ACC112 (cell line): ENCODE measurements around the gene UGT1A4.

ENCODE experiments used
- H2AFZ ChIP-seq: fragments of 200-600 bp; sonication (generic); one replicate; pipeline ENCODE4 v1.6.0; 2017; ENCODE audit warnings: antibody characterized with exemption, low read length; ENCODE audit not compliant: unreplicated experiment
- H3K27ac ChIP-seq: fragments of 200-600 bp; sonication (generic); 2 replicates; pipeline ENCODE4 v1.5.1; 2014; ENCODE audit warnings: low read depth, mild to moderate bottlenecking, antibody characterized with exemption, low read length, moderate library complexity
- H3K27me3 ChIP-seq: fragments of 200-600 bp; sonication (generic); 2 replicates; pipeline ENCODE4 v1.6.1; 2014; ENCODE audit warnings: mild to moderate bottlenecking, antibody characterized with exemption, low read length, moderate library complexity, mixed read lengths; ENCODE audit not compliant: insufficient read depth
- H3K36me3 ChIP-seq: fragments of 200-600 bp; sonication (generic); 2 replicates; pipeline ENCODE4 v1.6.1; 2016; ENCODE audit warnings: mild to moderate bottlenecking, antibody characterized with exemption, low read length, moderate library complexity, mixed read lengths; ENCODE audit not compliant: insufficient read depth
- H3K4me1 ChIP-seq: fragments of 200-600 bp; sonication (generic); one replicate; pipeline ENCODE4 v1.6.1; 2016; ENCODE audit warnings: low read length, mixed read lengths; ENCODE audit not compliant: insufficient read depth, unreplicated experiment, control insufficient read depth
- H3K4me3 ChIP-seq: fragments of 200-600 bp; sonication (generic); 2 replicates; pipeline ENCODE4 v1.5.1; 2014; ENCODE audit warnings: mild to moderate bottlenecking, low read depth, low read length
- H3K79me2 ChIP-seq: fragments of 200-600 bp; sonication (generic); one replicate; pipeline ENCODE4 v1.6.0; 2016; ENCODE audit warnings: low read length; ENCODE audit not compliant: control insufficient read depth, unreplicated experiment, insufficient read depth

Gene UGT1A4

DNA sequence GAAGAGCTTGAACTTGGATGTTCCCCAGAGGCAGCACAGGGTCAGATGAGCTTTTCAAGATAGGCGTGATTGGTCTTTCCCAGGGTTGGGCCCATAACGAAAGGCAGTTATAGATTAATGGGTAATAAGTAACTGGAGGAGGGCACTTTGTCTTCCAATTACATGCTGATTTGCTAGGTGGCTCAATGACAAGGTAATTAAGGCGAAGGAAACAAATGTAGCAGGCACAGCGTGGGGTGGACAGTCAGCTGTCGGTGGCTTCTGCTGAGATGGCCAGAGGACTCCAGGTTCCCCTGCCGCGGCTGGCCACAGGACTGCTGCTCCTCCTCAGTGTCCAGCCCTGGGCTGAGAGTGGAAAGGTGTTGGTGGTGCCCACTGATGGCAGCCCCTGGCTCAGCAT lies at the start of gene UGT1A4:
UGT1A4 (plus strand) TSS at position 185 of the 400 bp plus-strand sequence; CDS start at position 270, 85 bp downstream.
- Histone ChIP-seq H3K36me3 (no peaks in the 10 kb centered on the region), H3K4me3 (no peak within 1 kb of the TSS), H3K4me1 (no peaks in the 10 kb centered on the region), H3K27me3 (peaks cover 35% of the 10 kb centered on the region), H3K27ac (no peak within 1 kb of the TSS), H2AFZ (no peak within 1 kb of the TSS), H3K79me2 (no peaks in the 10 kb centered on the region)

DNA sequence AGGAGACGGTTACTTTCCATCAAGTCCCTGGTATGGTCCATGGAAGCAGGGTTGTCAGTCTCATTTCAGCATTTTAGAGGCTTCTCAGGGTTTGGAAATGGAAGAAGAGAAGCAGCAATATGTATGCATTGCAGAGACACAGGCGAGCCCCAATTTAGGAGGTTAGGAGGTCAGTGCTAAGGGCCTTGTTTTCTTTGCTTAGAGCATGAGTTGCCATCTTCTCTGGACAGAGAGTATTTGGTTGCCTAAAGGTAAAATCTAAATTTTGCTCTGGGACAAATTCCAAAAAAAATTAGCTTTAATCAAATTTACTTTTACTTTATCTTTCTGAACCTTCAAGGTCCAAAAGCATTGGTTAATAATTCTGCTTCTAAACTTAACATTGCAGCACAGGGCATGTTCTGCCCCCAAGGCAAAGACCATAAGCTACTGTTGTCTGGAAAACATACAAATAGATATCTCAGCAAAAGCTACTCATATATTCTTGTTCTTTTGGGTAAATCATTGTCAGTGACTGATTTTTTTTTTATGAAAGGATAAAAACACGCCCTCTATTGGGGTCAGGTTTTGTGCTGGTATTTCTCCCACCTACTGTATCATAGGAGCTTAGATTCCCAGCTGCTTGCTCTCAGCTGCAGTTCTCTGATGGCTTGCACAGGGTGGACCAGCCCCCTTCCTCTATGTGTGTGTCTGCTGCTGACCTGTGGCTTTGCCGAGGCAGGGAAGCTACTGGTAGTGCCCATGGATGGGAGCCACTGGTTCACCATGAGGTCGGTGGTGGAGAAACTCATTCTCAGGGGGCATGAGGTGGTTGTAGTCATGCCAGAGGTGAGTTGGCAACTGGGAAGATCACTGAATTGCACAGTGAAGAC lies 47.0 kb upstream of the UGT1A4 start, which contains the start of gene UGT1A9:
UGT1A9 (plus strand) TSS at position 609 of the 872 bp plus-strand sequence; CDS start at position 646, 37 bp downstream.
- H3K27me3 ChIP-seq, result peaks cover 41% of the 10 kb centered on the region
- H3K4me1 ChIP-seq, result no peaks in the 10 kb centered on the region
- H2AFZ ChIP-seq, result no peak within 1 kb of the TSS
- H3K27ac ChIP-seq, result no peak within 1 kb of the TSS
- no peak within 1 kb of the TSS for H3K4me3 ChIP-seq
- H3K36me3 ChIP-seq, result no peaks in the 10 kb centered on the region
- H3K79me2 ChIP-seq, result no peaks in the 10 kb centered on the region

DNA sequence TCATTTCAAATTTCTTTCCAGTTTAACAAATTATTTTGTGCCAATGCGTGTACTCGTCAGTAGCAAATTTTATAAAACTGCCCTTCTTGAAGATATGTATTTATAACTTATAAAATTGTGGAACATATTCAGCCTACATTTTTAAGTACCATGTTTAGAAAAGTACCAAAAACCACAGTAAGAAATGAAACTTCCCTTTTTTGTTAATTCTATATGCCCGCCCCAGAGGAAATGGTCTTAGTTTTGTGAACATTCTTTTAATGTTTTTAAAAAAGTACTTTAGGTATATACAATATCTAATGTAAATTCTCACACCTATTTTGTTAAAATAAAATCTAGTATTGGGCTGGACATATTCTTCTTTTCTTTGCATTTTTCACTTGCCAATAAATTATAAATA lies 45.6 kb upstream of the UGT1A4 start:
- Histone ChIP-seq H3K36me3 (no peaks in the 10 kb centered on the region), H2AFZ (no peak overlapping the region), H3K79me2 (no peaks in the 10 kb centered on the region)

DNA sequence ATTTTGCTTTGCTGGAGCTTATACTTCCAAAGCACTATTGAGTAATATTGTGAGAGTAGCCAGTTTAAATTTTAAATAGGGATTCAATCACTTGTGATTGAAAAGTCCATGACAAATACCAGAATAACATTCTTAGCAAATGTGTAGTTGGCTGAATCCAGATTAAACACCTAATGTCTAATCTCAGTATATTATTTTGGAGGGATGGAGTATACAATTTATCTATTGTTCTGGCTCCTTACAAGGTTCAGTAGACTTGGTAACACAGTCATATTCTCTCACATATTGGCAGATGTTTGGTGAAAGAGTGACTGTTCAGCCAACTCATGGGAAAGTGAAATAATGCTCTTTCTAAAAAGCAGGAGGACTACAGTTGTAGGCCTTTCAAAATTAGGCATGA lies 44.6 kb upstream of the UGT1A4 start:
- no peak overlapping the region for H3K27ac ChIP-seq
- H3K79me2 ChIP-seq, result no peaks in the 10 kb centered on the region
- no peak overlapping the region for H2AFZ ChIP-seq
- H3K27me3 ChIP-seq, result peaks cover 46% of the 10 kb centered on the region
- H3K4me3 ChIP-seq, result no peak overlapping the region
- H3K4me1 ChIP-seq, result no peaks in the 10 kb centered on the region
- H3K36me3 ChIP-seq, result no peaks in the 10 kb centered on the region

More for the DNA sequence above, 45.6 kb upstream of the UGT1A4 start:
- no peak overlapping the region for H3K27ac ChIP-seq
- no peaks in the 10 kb centered on the region for H3K4me1 ChIP-seq
- peaks cover 45% of the 10 kb centered on the region for H3K27me3 ChIP-seq
- no peak overlapping the region for H3K4me3 ChIP-seq

DNA sequence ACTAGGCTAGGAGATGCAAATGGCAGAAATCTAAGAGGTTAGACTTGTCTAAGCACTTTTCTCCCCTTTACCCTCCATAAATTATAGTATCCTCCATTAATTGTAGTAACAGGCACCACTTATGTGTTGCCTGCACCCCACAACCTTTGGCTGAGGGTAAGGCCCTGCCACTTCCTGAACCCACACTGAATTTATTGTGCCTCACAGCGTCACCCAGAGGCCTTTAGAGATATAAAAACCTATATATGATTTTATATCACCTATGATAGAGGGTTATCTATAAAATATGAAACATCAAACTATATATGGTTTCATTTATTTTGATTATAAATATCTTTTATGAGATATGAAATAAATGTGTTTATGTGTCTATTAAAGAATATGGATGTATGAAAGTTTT lies 44.2 kb upstream of the UGT1A4 start:
- Histone ChIP-seq H3K27me3 (peaks cover 46% of the 10 kb centered on the region), H3K27ac (no peak overlapping the region), H2AFZ (no peak overlapping the region), H3K4me3 (no peak overlapping the region), H3K4me1 (no peaks in the 10 kb centered on the region), H3K36me3 (no peaks in the 10 kb centered on the region), H3K79me2 (no peaks in the 10 kb centered on the region)

DNA sequence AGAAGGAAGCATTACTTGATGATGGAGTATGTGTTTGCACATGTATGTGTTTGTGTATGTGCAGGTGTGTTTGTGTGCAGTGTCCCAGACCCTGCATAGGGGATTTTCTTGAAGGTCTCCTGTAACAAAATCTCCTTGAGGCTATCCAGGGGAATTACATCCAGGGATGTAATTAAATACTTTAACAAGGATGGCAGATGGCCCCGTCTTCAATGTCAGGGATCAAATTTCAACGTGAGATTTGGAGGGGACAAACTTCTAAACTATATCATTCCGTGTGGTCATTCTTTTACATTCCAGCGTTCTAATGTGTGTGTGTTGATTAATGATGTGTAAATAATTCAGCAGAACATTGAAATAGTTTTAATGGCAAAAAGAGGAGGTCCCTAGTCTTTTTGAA lies 43.5 kb upstream of the UGT1A4 start:
- Histone ChIP-seq H3K27ac (no peak overlapping the region), H3K4me3 (no peak overlapping the region), H2AFZ (no peak overlapping the region), H3K79me2 (no peaks in the 10 kb centered on the region), H3K36me3 (no peaks in the 10 kb centered on the region), H3K4me1 (no peaks in the 10 kb centered on the region), H3K27me3 (peaks cover 44% of the 10 kb centered on the region)

DNA sequence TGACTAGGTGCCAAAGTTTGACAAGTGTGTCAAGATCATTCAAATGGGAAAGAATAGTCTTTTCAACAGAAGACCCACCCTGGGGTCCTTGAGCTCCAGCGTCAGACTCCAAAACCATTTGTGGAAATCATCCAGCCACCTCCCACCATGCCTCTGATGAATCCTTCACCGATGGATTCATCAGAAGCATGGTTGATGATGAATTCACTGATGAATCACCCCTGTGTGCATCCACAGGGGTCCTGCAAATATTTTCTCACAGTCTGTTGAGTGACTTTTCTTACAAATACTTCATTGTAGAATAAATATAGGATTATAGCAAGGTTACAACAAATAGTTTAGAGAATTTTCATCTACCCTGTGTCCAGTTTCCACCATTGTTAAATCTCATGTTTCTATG lies 42.5 kb upstream of the UGT1A4 start:
- H3K4me3 ChIP-seq, result no peak overlapping the region

DNA sequence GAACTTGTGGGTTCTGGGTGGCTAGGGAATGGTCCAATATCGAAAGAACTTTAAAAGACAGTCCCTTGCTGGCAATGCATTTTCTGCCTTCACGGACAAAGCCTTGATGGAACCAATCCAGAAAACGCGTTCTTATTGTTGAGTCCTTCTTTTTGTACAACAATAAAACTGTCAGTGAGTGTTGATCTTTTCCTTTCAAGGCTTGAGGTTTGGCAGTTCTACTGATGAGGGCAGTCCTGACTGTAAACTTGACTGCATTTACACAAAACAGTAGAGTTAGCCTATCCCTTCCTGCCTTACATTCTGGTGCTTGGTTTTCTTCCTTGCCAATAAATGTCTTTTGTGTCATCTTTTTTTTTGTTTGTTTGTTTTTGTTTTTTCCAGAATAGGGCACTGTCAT lies 39.3 kb upstream of the UGT1A4 start:
- Histone ChIP-seq H2AFZ (no peak overlapping the region), H3K79me2 (no peaks in the 10 kb centered on the region), H3K27ac (no peak overlapping the region), H3K36me3 (no peaks in the 10 kb centered on the region), H3K27me3 (peaks cover 29% of the 10 kb centered on the region), H3K4me3 (no peak overlapping the region), H3K4me1 (no peaks in the 10 kb centered on the region)

More for the DNA sequence above, 42.5 kb upstream of the UGT1A4 start:
- Histone ChIP-seq H3K27me3 (peaks cover 33% of the 10 kb centered on the region), H3K36me3 (no peaks in the 10 kb centered on the region), H3K79me2 (no peaks in the 10 kb centered on the region), H3K4me1 (no peaks in the 10 kb centered on the region), H2AFZ (no peak overlapping the region), H3K27ac (no peak overlapping the region)

DNA sequence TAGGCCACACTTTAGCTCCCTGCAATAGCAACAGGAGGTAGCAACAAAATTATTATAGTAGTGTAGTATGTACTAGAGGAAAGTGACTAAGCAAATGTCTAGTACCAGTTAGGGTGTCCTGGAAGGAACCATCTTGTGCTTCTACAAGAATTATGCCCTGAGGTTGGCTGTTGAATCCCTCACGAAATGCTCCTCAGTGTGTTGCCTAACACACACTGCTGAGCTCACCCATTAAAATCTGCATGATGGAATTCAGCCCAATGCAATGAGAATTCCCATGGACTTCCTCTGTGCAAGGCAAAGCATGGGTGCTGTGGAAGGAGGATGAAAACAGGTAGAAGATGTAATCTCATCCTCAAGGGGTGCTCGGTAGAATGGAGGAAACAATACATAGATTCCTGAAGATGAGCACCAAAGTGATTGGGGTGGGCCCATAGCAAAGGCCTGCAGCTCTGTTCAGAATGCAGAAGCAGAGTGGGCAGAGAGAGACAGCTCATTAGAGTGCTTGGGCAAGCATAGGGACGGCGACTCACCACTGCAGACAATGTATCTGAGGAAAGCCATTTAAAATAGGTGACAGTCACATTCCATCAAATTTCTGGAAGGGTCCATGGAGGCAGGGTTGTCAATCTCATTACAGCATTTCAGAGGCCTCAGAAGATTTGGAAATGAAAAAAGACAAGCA lies 38.0 kb upstream of the UGT1A4 start:
- H3K36me3 ChIP-seq, result no peaks in the 10 kb centered on the region
- H3K4me3 ChIP-seq, result no peak overlapping the region
- H3K4me1 ChIP-seq, result no peaks in the 10 kb centered on the region
- no peak overlapping the region for H2AFZ ChIP-seq
- no peaks in the 10 kb centered on the region for H3K79me2 ChIP-seq
- H3K27ac ChIP-seq, result no peak overlapping the region
- peaks cover 29% of the 10 kb centered on the region for H3K27me3 ChIP-seq

DNA sequence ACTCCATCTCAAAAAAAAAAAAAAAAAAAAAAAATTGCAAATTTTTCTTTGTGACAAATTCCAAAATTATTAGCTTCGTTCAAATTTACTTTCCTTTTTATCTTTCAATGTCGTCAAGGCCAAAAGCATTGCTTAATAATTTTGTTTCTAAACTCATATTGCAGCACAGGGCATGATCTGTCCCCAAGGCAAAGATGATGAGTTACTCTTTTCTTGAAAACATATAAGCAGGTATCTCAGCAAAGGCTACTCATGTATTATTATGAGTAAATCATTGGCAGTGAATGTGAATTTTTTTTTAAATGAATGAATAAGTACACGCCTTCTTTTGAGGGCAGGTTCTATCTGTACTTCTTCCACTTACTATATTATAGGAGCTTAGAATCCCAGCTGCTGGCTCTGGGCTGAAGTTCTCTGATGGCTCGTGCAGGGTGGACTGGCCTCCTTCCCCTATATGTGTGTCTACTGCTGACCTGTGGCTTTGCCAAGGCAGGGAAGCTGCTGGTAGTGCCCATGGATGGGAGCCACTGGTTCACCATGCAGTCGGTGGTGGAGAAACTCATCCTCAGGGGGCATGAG lies 36.9 kb upstream of the UGT1A4 start, which contains the start of gene UGT1A7:
UGT1A7 (plus strand) TSS at position 381 of the 579 bp plus-strand sequence; CDS start at position 418, 37 bp downstream.
- H3K79me2 ChIP-seq, result no peaks in the 10 kb centered on the region
- no peaks in the 10 kb centered on the region for H3K36me3 ChIP-seq
- no peak within 1 kb of the TSS for H2AFZ ChIP-seq
- no peaks in the 10 kb centered on the region for H3K4me1 ChIP-seq
- H3K27ac ChIP-seq, result no peak within 1 kb of the TSS
- H3K4me3 ChIP-seq, result no peak within 1 kb of the TSS
- H3K27me3 ChIP-seq, result peaks cover 28% of the 10 kb centered on the region
